SK-N-SH (cell line): Measurements from ENCODE around the gene AP1B1. TPM values are rescaled to one million over a fixed set of nuclear protein-coding genes. Genes with fewer than 3 reads are reported as not detected.

Source experiments
- CTCF ChIA-PET: fragments of 300-600, 350-600 bp; formaldehyde crosslinking; extraction: SDS; loops from one replicate; lab custom pipeline; 2021; lab: Yijun Ruan, JAX
- POLR2A ChIA-PET: fragments of 350-600 bp; sonication (Branson Sonifier 250); formaldehyde crosslinking; extraction: SDS; loops from one replicate; lab custom pipeline; 2020; ENCODE audit warnings: antibody characterized with exemption, inconsistent platforms; lab: Yijun Ruan, JAX
- DNase-seq: peaks from one replicate; pipeline ENCODE4 v3.0.0; 2012
- H2AFZ ChIP-seq: fragments of 200-600 bp; sonication (generic); 2 replicates; pipeline ENCODE4 v1.8.1; 2016; ENCODE audit warnings: antibody characterized with exemption, mild to moderate bottlenecking, low read depth
- H3F3A ChIP-seq: fragments of 200-600 bp; sonication (generic); replicated peaks from 2 replicates; pipeline ENCODE3; 2016; ENCODE audit warnings: antibody characterized with exemption, mild to moderate bottlenecking; ENCODE audit not compliant: insufficient read depth
- H3K27ac ChIP-seq, 2 experiments: fragments of 200-500 bp in 1 of 2; fragments of 200-600 bp in 1 of 2; sonication (Bioruptor generic) in 1 of 2; sonication (generic), shearing (Covaris generic) in 1 of 2; 2 replicates each; pipeline versions ENCODE4 v1.5.1 to v1.6.1; 2014 to 2016; ENCODE audit warnings: low read depth in 2 of 2, inconsistent platforms in 1 of 2, low read length in 1 of 2, mild to moderate bottlenecking in 1 of 2, mixed read lengths in 1 of 2
- H3K27me3 ChIP-seq: fragments of 200-600 bp; sonication (generic), shearing (Covaris generic); 2 replicates; pipeline ENCODE4 v1.6.1; 2016; ENCODE audit warnings: mixed run types; ENCODE audit not compliant: insufficient read depth
- H3K36me3 ChIP-seq, 2 experiments: fragments of 200-500 bp in 1 of 2; fragments of 200-600 bp in 1 of 2; sonication (Bioruptor generic) in 1 of 2; sonication (generic) in 1 of 2; replicated peaks in 1 of 2; 2 replicates each; pipeline versions ENCODE3 to v1.5.1; 2014 to 2016; ENCODE audit warnings: low read length in 1 of 2, mild to moderate bottlenecking in 1 of 2; ENCODE audit not compliant: insufficient read depth in 2 of 2, control insufficient read depth in 1 of 2
- H3K4me1 ChIP-seq, 2 experiments: fragments of 200-500 bp in 1 of 2; fragments of 200-600 bp in 1 of 2; sonication (Bioruptor generic) in 1 of 2; sonication (generic), shearing (Covaris generic) in 1 of 2; 2 replicates each; pipeline versions ENCODE4 v1.5.1 to v1.6.1; 2014 to 2016; ENCODE audit warnings: low read depth in 1 of 2, low read length in 1 of 2, mixed run types in 1 of 2; ENCODE audit not compliant: insufficient read depth in 2 of 2, control insufficient read depth in 1 of 2
- H3K4me2 ChIP-seq: fragments of 200-600 bp; sonication (generic), shearing (Covaris generic); 2 replicates; pipeline ENCODE4 v1.6.1; 2017; ENCODE audit warnings: mixed run types
- H3K4me3 ChIP-seq, 2 experiments: fragments of 200-500 bp in 1 of 2; fragments of 200-600 bp in 1 of 2; sonication (Bioruptor generic) in 1 of 2; sonication (generic), shearing (Covaris generic) in 1 of 2; 2 replicates each; pipeline versions ENCODE4 v1.5.1 to v1.8.1; 2014 to 2016; ENCODE audit warnings: low read depth in 2 of 2, inconsistent platforms in 1 of 2, low read length in 1 of 2, mild to moderate bottlenecking in 1 of 2, mixed read lengths in 1 of 2, moderate library complexity in 1 of 2
- H3K79me2 ChIP-seq: fragments of 200-600 bp; sonication (generic); 2 replicates; pipeline ENCODE4 v1.8.1; 2017; ENCODE audit warnings: mild to moderate bottlenecking; ENCODE audit not compliant: insufficient read depth
- H3K9ac ChIP-seq: fragments of 200-600 bp; sonication (generic); 2 replicates; pipeline ENCODE4 v1.6.1; 2017; ENCODE audit warnings: mixed run types
- H3K9me2 ChIP-seq: fragments of 200-600 bp; sonication (generic); 2 replicates; pipeline ENCODE4 v1.6.1; 2017; ENCODE audit warnings: mixed run types
- H3K9me3 ChIP-seq: fragments of 200-600 bp; sonication (generic); 2 replicates; pipeline ENCODE4 v1.6.1; 2017; ENCODE audit warnings: mixed run types, mild to moderate bottlenecking, moderate library complexity
- H4K20me1 ChIP-seq: fragments of 200-600 bp; sonication (generic); 2 replicates; pipeline ENCODE4 v1.6.1; 2017; ENCODE audit warnings: mild to moderate bottlenecking, mixed run types; ENCODE audit not compliant: insufficient read depth
- EZH2phosphoT487 ChIP-seq: fragments of 200-600 bp; sonication (generic); IDR thresholded peaks from 2 replicates; pipeline ENCODE4 v1.6.1; 2017; ENCODE audit warnings: low read depth, mixed run types, mild to moderate bottlenecking, antibody characterized with exemption, moderate library complexity, borderline replicate concordance
- FOSL2 ChIP-seq: IDR thresholded peaks from 2 replicates; pipeline ENCODE4 v1.4.0; 2012; ENCODE audit warnings: low read depth, mild to moderate bottlenecking, moderate library complexity, borderline replicate concordance
- FOXJ3 ChIP-seq: sonication (generic); formaldehyde crosslinking; IDR thresholded peaks from 2 replicates; pipeline ENCODE4 v1.5.1; 2020; ENCODE audit warnings: mild to moderate bottlenecking, missing genetic modification reagents
- GABPA ChIP-seq: IDR thresholded peaks from 2 replicates; pipeline ENCODE4 v1.4.0; 2012; ENCODE audit warnings: low read depth, mild to moderate bottlenecking
- JUND ChIP-seq: IDR thresholded peaks from 2 replicates; pipeline ENCODE4 v1.4.0; 2012
- MXI1 ChIP-seq: IDR thresholded peaks from 2 replicates; pipeline ENCODE4 v1.6.1; 2012; ENCODE audit warnings: mild to moderate bottlenecking, low read depth, low read length, improper control_type of control experiment
- NRF1 ChIP-seq: IDR thresholded peaks from 2 replicates; pipeline ENCODE4 v1.6.1; 2012; ENCODE audit warnings: low read depth, mild to moderate bottlenecking, low read length
- RCOR1 ChIP-seq: fragments of 150-350 bp; IDR thresholded peaks from 2 replicates; pipeline ENCODE4 v1.6.1; 2017; ENCODE audit warnings: antibody characterized with exemption, low read length
- RFX5 ChIP-seq: IDR thresholded peaks from 2 replicates; pipeline ENCODE4 v1.6.1; 2012; ENCODE audit warnings: mild to moderate bottlenecking, improper control_type of control experiment, low read length
- RXRA ChIP-seq: IDR thresholded peaks from 2 replicates; pipeline ENCODE4 v1.4.0; 2012; ENCODE audit warnings: low read depth, mild to moderate bottlenecking, borderline replicate concordance
- SIN3A ChIP-seq: IDR thresholded peaks from 2 replicates; pipeline ENCODE4 v1.6.1; 2012; ENCODE audit warnings: low read depth, mild to moderate bottlenecking, low read length, moderate library complexity, borderline replicate concordance
- SMC3 ChIP-seq: IDR thresholded peaks from 2 replicates; pipeline ENCODE4 v1.6.1; 2012; ENCODE audit warnings: low read depth, low read length, improper control_type of control experiment
- TAF1 ChIP-seq: IDR thresholded peaks from 2 replicates; pipeline ENCODE4 v1.6.1; 2012; ENCODE audit warnings: low read depth, mild to moderate bottlenecking, low read length, moderate library complexity, borderline replicate concordance
- YY1 ChIP-seq: IDR thresholded peaks from 2 replicates; pipeline ENCODE4 v1.4.0; 2012; ENCODE audit warnings: low read depth, mild to moderate bottlenecking
- WGBS: methylation state at CpG from one replicate; pipeline ENCODE4 v1.1.6; 2017; ENCODE audit warnings: low lambda C conversion rate; 5-methylcytosine and 5-hydroxymethylcytosine counted together
- polyA plus RNA-seq, 3 experiments: library from polyadenylated mRNA; depleted of rRNA; stranded (reverse); fragments of >200 nt; gene quantifications; 2 replicates each; pipeline ENCODE4 v1.2.3, GENCODE V29; 2012
- TF ChIP-seq, protein P1 (sequence below): fragments of 150-350 bp; IDR thresholded peaks from 2 replicates; pipeline ENCODE4 v1.6.1; 2017; ENCODE audit warnings: antibody characterized with exemption, low read length, low read depth, borderline replicate concordance
- TF ChIP-seq, protein P2 (sequence below): fragments of 200-600 bp; sonication (generic); IDR thresholded peaks from 2 replicates; pipeline ENCODE4 v1.6.1; 2017; ENCODE audit warnings: antibody characterized with exemption, mild to moderate bottlenecking, moderate library complexity
- TF ChIP-seq, protein P3 (sequence below): fragments of 150-350 bp; IDR thresholded peaks from 2 replicates; pipeline ENCODE4 v1.6.1; 2016; ENCODE audit warnings: mild to moderate bottlenecking, low read depth, low read length

The AP1B1 gene
- polyA plus RNA-seq, 1 of the 3 experiments (the other 2 are of a cell fraction) = 51.9 TPM

DNA sequence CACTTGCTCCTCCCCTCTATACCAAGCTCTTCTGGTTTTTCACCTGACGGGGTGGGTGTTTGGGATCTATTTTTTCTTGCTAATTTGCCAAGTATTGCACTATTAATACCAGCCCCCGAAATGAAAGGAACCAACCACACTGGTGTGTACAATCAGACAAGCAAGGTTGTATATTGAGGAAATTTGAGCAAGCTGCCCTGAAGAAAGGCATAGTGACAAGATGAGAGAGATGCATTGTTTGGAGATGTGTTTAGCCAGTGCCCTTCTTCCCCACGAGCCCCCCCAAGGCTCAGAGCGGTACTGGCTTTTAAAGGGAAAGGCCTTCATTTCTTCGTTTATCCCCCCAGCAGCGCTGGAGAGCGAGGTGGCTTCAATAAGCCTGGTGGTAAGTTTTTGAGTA is 97.2 kb downstream of the AP1B1 start:
- ChIA-PET POLR2A (no interaction called here), CTCF (interaction anchor here (1.0 kb wide), 1 partner anchor 68 kb away, joined by 3 read pairs; no protein-coding TSS in a partner anchor)
- peaks cover 34% of the 10 kb centered on the region for H3F3A ChIP-seq
- H3K9ac ChIP-seq = no peak overlapping the region
- H3K9me3 ChIP-seq = no peaks in the 10 kb centered on the region
- 85% methylated on average over 7 of the region's 7 CpGs for WGBS
- H3K27me3 ChIP-seq = no peaks in the 10 kb centered on the region
- no peak overlapping the region for H2AFZ ChIP-seq
- TF ChIP-seq GABPA = no peak
- no peak for TF ChIP-seq EZH2phosphoT487
- no peak for TF ChIP-seq FOSL2
- TF ChIP-seq, protein P1, sequence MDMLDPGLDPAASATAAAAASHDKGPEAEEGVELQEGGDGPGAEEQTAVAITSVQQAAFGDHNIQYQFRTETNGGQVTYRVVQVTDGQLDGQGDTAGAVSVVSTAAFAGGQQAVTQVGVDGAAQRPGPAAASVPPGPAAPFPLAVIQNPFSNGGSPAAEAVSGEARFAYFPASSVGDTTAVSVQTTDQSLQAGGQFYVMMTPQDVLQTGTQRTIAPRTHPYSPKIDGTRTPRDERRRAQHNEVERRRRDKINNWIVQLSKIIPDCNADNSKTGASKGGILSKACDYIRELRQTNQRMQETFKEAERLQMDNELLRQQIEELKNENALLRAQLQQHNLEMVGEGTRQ = no peak
- TF ChIP-seq TAF1 = no peak
- TF ChIP-seq MXI1 = no peak
- no peak for TF ChIP-seq RFX5
- no peak for TF ChIP-seq YY1
- TF ChIP-seq RCOR1 = no peak
- no peak for TF ChIP-seq SMC3
- TF ChIP-seq SIN3A = no peak
- no peak for TF ChIP-seq NRF1
- no peak for TF ChIP-seq FOXJ3 (CRISPR knock-in tag)
- TF ChIP-seq RXRA = no peak
- TF ChIP-seq, protein P2, sequence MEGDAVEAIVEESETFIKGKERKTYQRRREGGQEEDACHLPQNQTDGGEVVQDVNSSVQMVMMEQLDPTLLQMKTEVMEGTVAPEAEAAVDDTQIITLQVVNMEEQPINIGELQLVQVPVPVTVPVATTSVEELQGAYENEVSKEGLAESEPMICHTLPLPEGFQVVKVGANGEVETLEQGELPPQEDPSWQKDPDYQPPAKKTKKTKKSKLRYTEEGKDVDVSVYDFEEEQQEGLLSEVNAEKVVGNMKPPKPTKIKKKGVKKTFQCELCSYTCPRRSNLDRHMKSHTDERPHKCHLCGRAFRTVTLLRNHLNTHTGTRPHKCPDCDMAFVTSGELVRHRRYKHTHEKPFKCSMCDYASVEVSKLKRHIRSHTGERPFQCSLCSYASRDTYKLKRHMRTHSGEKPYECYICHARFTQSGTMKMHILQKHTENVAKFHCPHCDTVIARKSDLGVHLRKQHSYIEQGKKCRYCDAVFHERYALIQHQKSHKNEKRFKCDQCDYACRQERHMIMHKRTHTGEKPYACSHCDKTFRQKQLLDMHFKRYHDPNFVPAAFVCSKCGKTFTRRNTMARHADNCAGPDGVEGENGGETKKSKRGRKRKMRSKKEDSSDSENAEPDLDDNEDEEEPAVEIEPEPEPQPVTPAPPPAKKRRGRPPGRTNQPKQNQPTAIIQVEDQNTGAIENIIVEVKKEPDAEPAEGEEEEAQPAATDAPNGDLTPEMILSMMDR = no peak
- TF ChIP-seq JUND = no peak
- TF ChIP-seq, protein P3, sequence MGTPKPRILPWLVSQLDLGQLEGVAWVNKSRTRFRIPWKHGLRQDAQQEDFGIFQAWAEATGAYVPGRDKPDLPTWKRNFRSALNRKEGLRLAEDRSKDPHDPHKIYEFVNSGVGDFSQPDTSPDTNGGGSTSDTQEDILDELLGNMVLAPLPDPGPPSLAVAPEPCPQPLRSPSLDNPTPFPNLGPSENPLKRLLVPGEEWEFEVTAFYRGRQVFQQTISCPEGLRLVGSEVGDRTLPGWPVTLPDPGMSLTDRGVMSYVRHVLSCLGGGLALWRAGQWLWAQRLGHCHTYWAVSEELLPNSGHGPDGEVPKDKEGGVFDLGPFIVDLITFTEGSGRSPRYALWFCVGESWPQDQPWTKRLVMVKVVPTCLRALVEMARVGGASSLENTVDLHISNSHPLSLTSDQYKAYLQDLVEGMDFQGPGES = no peak
- H3K9me2 ChIP-seq = no peaks in the 10 kb centered on the region
- no peak overlapping the region for H3K27ac ChIP-seq
- H3K79me2 ChIP-seq = peaks cover 87% of the 10 kb centered on the region
- peaks cover 81 to 98% of the 10 kb centered on the region in 2 experiments for H3K36me3 ChIP-seq
- peak; percentile 30 for DNase-seq
- H3K4me2 ChIP-seq = no peak overlapping the region
- H3K4me3 ChIP-seq = no peak overlapping the region
- peaks cover 75% of the 10 kb centered on the region for H4K20me1 ChIP-seq
- H3K4me1 ChIP-seq = no peaks in the 10 kb centered on the region
